HepG2 (cell line): Measurements from ENCODE around the gene BOD1.

Source experiments
- EZH2 ChIP-seq: conservative IDR thresholded peaks from 2 replicates; pipeline ENCODE4 v1.6.1; 2012; ENCODE audit warnings: mild to moderate bottlenecking, low read depth, low read length, moderate library complexity
- MAZ ChIP-seq, 2 experiments: sonication (generic) in 1 of 2; formaldehyde crosslinking in 1 of 2; IDR thresholded peaks; 2 replicates each; pipeline versions ENCODE4 v1.5.0 to v1.6.1; 2012 to 2020; ENCODE audit warnings: low read depth in 2 of 2, mild to moderate bottlenecking in 2 of 2, borderline replicate concordance in 1 of 2, improper control_type of control experiment in 1 of 2, low read length in 1 of 2, missing genetic modification reagents in 1 of 2, moderate library complexity in 1 of 2
- NCOA5 ChIP-seq: sonication (generic); formaldehyde crosslinking; IDR thresholded peaks from 2 replicates; pipeline ENCODE4 v1.4.0; 2020; ENCODE audit warnings: missing genetic modification reagents
- PATZ1 ChIP-seq: sonication (generic); formaldehyde crosslinking; IDR thresholded peaks from 2 replicates; pipeline ENCODE4 v1.4.0; 2020; ENCODE audit warnings: missing genetic modification reagents
- ZNF12 ChIP-seq: sonication (generic); formaldehyde crosslinking; IDR thresholded peaks from 2 replicates; pipeline ENCODE4 v1.5.0; 2020; ENCODE audit warnings: missing genetic modification reagents
- ZNF24 ChIP-seq: fragments of 450-650 bp; IDR thresholded peaks from 2 replicates; pipeline ENCODE4 v1.6.1; 2017; ENCODE audit warnings: antibody characterized with exemption, mild to moderate bottlenecking
- ZNF562 ChIP-seq: sonication (generic); formaldehyde crosslinking; IDR thresholded peaks from 2 replicates; pipeline ENCODE4 v1.8.0; 2022; ENCODE audit warnings: missing genetic modification reagents, borderline replicate concordance

- no peak for TF ChIP-seq ZNF562 (CRISPR knock-in tag)
- peak; percentile 92 for TF ChIP-seq ZNF12 (CRISPR knock-in tag)
- TF ChIP-seq PATZ1 (CRISPR knock-in tag) = no peak
- TF ChIP-seq ZNF24 = no peak
- TF ChIP-seq EZH2 = no peak
- no peak for TF ChIP-seq MAZ (IDR thresholded peaks at IDR 0.05; ENCODE audit: borderline replicate concordance, low read depth, low read length)
- no peak for TF ChIP-seq MAZ (CRISPR knock-in tag; IDR thresholded peaks at IDR 0.05; ENCODE audit: low read depth)
- TF ChIP-seq NCOA5 (CRISPR knock-in tag) = no peak
These were observed 9.4 kb upstream of the BOD1 start for GRCh38 chr5:173625673-173626504.
